ENCODE measurements around the gene CDYL2. TPM values are rescaled to one million over a fixed set of nuclear protein-coding genes. Genes with fewer than 3 reads are reported as not detected.

Gene CDYL2
- total RNA-seq, 4 donors from 2014 or later = 0.83 to 6.5 (median 3.6) TPM

GRCh38 chr16:80591071-80591915 is 213.1 kb downstream of the CDYL2 start:
- intact Hi-C loops (cut with DNase I) = no loop called here
- 79% methylated on average over 7 of the region's 7 CpGs for WGBS
- no peak for DNase-seq (ENCODE audit: extremely low spot score)
- H3K27ac ChIP-seq (replicated peaks in 1 of 4) = no peak overlapping the region
- H3K36me3 ChIP-seq = no peaks in the 10 kb centered on the region
- TF ChIP-seq POLR2A (IDR thresholded peaks at IDR 0.05; ENCODE audit: low read depth) (no peak), EP300 (IDR thresholded peaks at IDR 0.05) (no peak), POLR2AphosphoS5 (IDR thresholded peaks at IDR 0.05) (no peak), CTCF (IDR thresholded peaks at IDR 0.05) (no peak)
- H3K4me1 ChIP-seq = no peaks in the 10 kb centered on the region
- no peaks in the 10 kb centered on the region for H3K27me3 ChIP-seq
- H3K9me3 ChIP-seq = no peaks in the 10 kb centered on the region
- H3K4me3 ChIP-seq = no peak overlapping the region

- Histone ChIP-seq H3K27ac (replicated peaks in 1 of 4) (no peak overlapping the region), H3K4me1 (no peaks in the 10 kb centered on the region), H3K9me3 (no peaks in the 10 kb centered on the region), H3K4me3 (no peak overlapping the region), H3K27me3 (no peaks in the 10 kb centered on the region), H3K36me3 (no peaks in the 10 kb centered on the region)
- intact Hi-C loops (cut with DNase I) = no loop called here
- no peak for TF ChIP-seq CTCF (IDR thresholded peaks at IDR 0.05)
- TF ChIP-seq POLR2A (IDR thresholded peaks at IDR 0.05; ENCODE audit: low read depth) = no peak
- TF ChIP-seq POLR2AphosphoS5 (IDR thresholded peaks at IDR 0.05) = no peak
- no peak for TF ChIP-seq EP300 (IDR thresholded peaks at IDR 0.05)
- no peak for DNase-seq (ENCODE audit: extremely low spot score)
- 72% methylated on average over 4 of the region's 4 CpGs for whole genome bisulfite sequencing
Measured at GRCh38 chr16:80587071-80587470, 217.3 kb downstream of the CDYL2 start.

GRCh38 chr16:80586476-80586875 is 217.9 kb downstream of the CDYL2 start:
- no peak for DNase-seq (ENCODE audit: extremely low spot score)
- no peaks in the 10 kb centered on the region for H3K9me3 ChIP-seq
- H3K36me3 ChIP-seq = no peaks in the 10 kb centered on the region
- H3K4me3 ChIP-seq = no peak overlapping the region
- no peaks in the 10 kb centered on the region for H3K4me1 ChIP-seq
- intact Hi-C loops (cut with DNase I) = no loop called here
- H3K27me3 ChIP-seq = peaks cover 0 to 2% (median 0%) of the 10 kb centered on the region in 4 donors
- TF ChIP-seq EP300 (IDR thresholded peaks at IDR 0.05) = no peak
- TF ChIP-seq CTCF (IDR thresholded peaks at IDR 0.05) = no peak
- H3K27ac ChIP-seq (replicated peaks in 1 of 4) = no peak overlapping the region

DNA sequence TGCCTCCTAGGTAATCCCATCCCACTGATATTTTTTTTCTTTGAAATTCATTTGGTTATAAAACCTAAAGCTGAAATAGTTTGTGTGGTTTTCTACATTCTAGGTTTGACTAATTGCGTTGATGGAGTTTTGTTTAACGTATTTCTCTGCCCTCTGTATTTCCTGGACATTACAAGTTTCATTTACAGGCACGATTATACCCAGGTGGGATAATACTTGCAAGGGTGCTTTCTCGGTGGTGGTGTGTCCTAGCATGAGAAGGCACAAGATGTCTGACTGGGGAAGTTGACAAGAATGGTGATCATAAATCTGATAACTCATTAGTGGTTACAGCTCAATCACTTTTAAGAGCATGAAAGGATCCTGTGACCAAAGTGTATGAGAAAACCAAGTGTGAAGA is 218.6 kb downstream of the CDYL2 start:
- no peak for DNase-seq (ENCODE audit: extremely low spot score)
- TF ChIP-seq POLR2AphosphoS5 (IDR thresholded peaks at IDR 0.05) (no peak), CTCF (IDR thresholded peaks at IDR 0.05) (no peak), EP300 (IDR thresholded peaks at IDR 0.05) (no peak), POLR2A (IDR thresholded peaks at IDR 0.05; ENCODE audit: low read depth) (no peak)
- no peak overlapping the region for H3K27ac ChIP-seq (replicated peaks in 1 of 4)
- H3K36me3 ChIP-seq = no peaks in the 10 kb centered on the region
- H3K4me3 ChIP-seq = no peak overlapping the region
- no peaks in the 10 kb centered on the region for H3K9me3 ChIP-seq
- 81% methylated on average over 4 of the region's 4 CpGs for WGBS
- H3K27me3 ChIP-seq = peaks cover 0 to 6% (median 0%) of the 10 kb centered on the region in 4 donors
- intact Hi-C loops (cut with DNase I) = no loop called here
- H3K4me1 ChIP-seq = no peaks in the 10 kb centered on the region

DNA sequence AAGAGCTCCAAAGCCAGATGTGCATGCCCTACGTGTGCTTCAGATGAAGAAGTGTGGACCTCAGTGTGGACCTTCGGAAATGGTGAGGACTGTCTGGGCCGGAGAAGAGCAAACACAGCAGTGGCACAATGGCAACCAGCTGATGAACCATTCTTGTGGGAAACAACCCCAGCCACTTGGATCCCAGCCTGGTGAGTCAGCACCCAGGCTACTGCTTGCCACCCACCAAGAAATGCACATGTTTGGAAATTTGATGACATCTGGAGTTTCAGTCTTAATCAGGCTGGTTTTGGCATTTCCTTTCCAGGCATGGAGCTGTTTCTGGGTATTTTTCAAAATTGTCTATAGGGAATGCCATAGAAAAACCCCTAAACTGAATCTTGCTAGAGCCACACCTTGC is 220.9 kb downstream of the CDYL2 start:
- H3K27ac ChIP-seq (replicated peaks in 1 of 4) = no peak overlapping the region
- WGBS = 77% methylated on average over 3 of the region's 3 CpGs
- TF ChIP-seq CTCF (IDR thresholded peaks at IDR 0.05) (no peak), POLR2A (IDR thresholded peaks at IDR 0.05; ENCODE audit: low read depth) (no peak), POLR2AphosphoS5 (IDR thresholded peaks at IDR 0.05) (no peak), EP300 (IDR thresholded peaks at IDR 0.05) (no peak)
- H3K36me3 ChIP-seq = no peaks in the 10 kb centered on the region
- intact Hi-C loops (cut with DNase I) = no loop called here
- H3K4me3 ChIP-seq = no peak overlapping the region
- H3K4me1 ChIP-seq = no peaks in the 10 kb centered on the region
- peaks cover 0 to 6% (median 0%) of the 10 kb centered on the region in 4 donors for H3K27me3 ChIP-seq
- DNase-seq (ENCODE audit: extremely low spot score) = no peak
- no peaks in the 10 kb centered on the region for H3K9me3 ChIP-seq
